DOHH2 (cell line): ENCODE results near the gene SPAG6.

Source experiments
- H3F3A ChIP-seq: fragments of 200-600 bp; sonication (generic), shearing (Covaris generic); 2 replicates; pipeline ENCODE4 v1.6.0; 2016; ENCODE audit warnings: antibody characterized with exemption, mild to moderate bottlenecking; ENCODE audit not compliant: control insufficient read depth, insufficient read depth
- H3K27ac ChIP-seq: fragments of 200-600 bp; sonication (generic); 2 replicates; pipeline ENCODE4 v1.5.1; 2014; ENCODE audit warnings: low read depth, mild to moderate bottlenecking, low read length, moderate library complexity
- H3K27me3 ChIP-seq: fragments of 200-600 bp; sonication (generic); 2 replicates; pipeline ENCODE4 v1.6.1; 2014; ENCODE audit warnings: mild to moderate bottlenecking, low read length, mixed read lengths; ENCODE audit not compliant: control insufficient read depth
- H3K36me3 ChIP-seq: fragments of 200-600 bp; sonication (generic); 2 replicates; pipeline ENCODE4 v1.6.1; 2014; ENCODE audit warnings: mild to moderate bottlenecking, low read length, moderate library complexity, mixed read lengths; ENCODE audit not compliant: control insufficient read depth
- H3K4me1 ChIP-seq: fragments of 200-600 bp; sonication (generic); 2 replicates; pipeline ENCODE4 v1.6.1; 2014; ENCODE audit warnings: mild to moderate bottlenecking, low read length, mixed read lengths; ENCODE audit not compliant: control insufficient read depth
- H3K4me2 ChIP-seq: fragments of 200-600 bp; sonication (generic); 2 replicates; pipeline ENCODE4 v1.6.0; 2014; ENCODE audit warnings: mild to moderate bottlenecking, low read length, moderate library complexity
- H3K4me3 ChIP-seq: fragments of 200-600 bp; sonication (generic); 2 replicates; pipeline ENCODE4 v1.5.1; 2014; ENCODE audit warnings: mild to moderate bottlenecking, low read length, mixed read lengths
- H3K79me2 ChIP-seq: fragments of 200-600 bp; sonication (generic); 2 replicates; pipeline ENCODE4 v1.6.1; 2014; ENCODE audit warnings: mild to moderate bottlenecking, low read length, mixed read lengths; ENCODE audit not compliant: control insufficient read depth
- H3K9me2 ChIP-seq: fragments of 200-600 bp; sonication (generic); replicated peaks from 2 replicates; pipeline ENCODE4 v1.6.1; 2014; ENCODE audit warnings: mild to moderate bottlenecking, low read length, mixed read lengths; ENCODE audit not compliant: control insufficient read depth
- H3K9me3 ChIP-seq: fragments of 200-600 bp; sonication (generic); 2 replicates; pipeline ENCODE4 v1.6.1; 2014; ENCODE audit warnings: antibody characterized with exemption, low read length, mixed read lengths; ENCODE audit not compliant: control insufficient read depth, insufficient read depth
- H4K20me1 ChIP-seq: fragments of 200-600 bp; sonication (generic); 2 replicates; pipeline ENCODE4 v1.6.0; 2014; ENCODE audit warnings: low read depth, mild to moderate bottlenecking, antibody characterized with exemption, low read length, moderate library complexity; ENCODE audit not compliant: control insufficient read depth, insufficient read depth
- CTCF ChIP-seq: fragments of 200-600 bp; sonication (generic); IDR thresholded peaks from one replicate; pipeline ENCODE4 v1.5.1; 2014; ENCODE audit warnings: antibody characterized with exemption, mild to moderate bottlenecking, low read depth, low read length; ENCODE audit not compliant: poor library complexity, severe bottlenecking
- EZH2phosphoT487 ChIP-seq: fragments of 200-600 bp; sonication (generic); IDR thresholded peaks from 2 replicates; pipeline ENCODE4 v1.6.1; 2017; ENCODE audit warnings: borderline replicate concordance, mild to moderate bottlenecking, antibody characterized with exemption, low read length, moderate library complexity, mixed read lengths

Gene SPAG6

GRCh38 chr10:22324893-22325271 is 20.4 kb upstream of the SPAG6 start:
- Histone ChIP-seq H3K4me1 (peaks cover 24% of the 10 kb centered on the region), H3F3A (peaks cover 40% of the 10 kb centered on the region), H3K36me3 (peaks cover 4% of the 10 kb centered on the region; the same call in 1 of the 2 replicates), H3K27me3 (peaks cover 57% of the 10 kb centered on the region), H3K4me3 (peak overlapping the region; percentile 77), H3K9me2 (no peaks in the 10 kb centered on the region), H4K20me1 (peaks cover 13% of the 10 kb centered on the region; the same call in 1 of the 2 replicates), H3K9me3 (no peaks in the 10 kb centered on the region), H3K27ac (no peak overlapping the region), H3K4me2 (peak overlapping the region; percentile 97), H3K79me2 (no peaks in the 10 kb centered on the region)
- TF ChIP-seq CTCF (no peak), EZH2phosphoT487 (no peak)

- H3K4me3 ChIP-seq, result peak overlapping the region; percentile 77
- H3K27ac ChIP-seq, result no peak overlapping the region
- peaks cover 36% of the 10 kb centered on the region for H3F3A ChIP-seq
- no peaks in the 10 kb centered on the region for H3K9me3 ChIP-seq
- no peaks in the 10 kb centered on the region for H3K79me2 ChIP-seq
- TF ChIP-seq EZH2phosphoT487 (no peak), CTCF (no peak)
- peaks cover 53% of the 10 kb centered on the region for H3K27me3 ChIP-seq
- H3K9me2 ChIP-seq, result no peaks in the 10 kb centered on the region
- peaks cover 20% of the 10 kb centered on the region for H3K4me1 ChIP-seq
- H3K4me2 ChIP-seq, result peak overlapping the region; percentile 97
- peaks cover 13% of the 10 kb centered on the region; the same call in 1 of the 2 replicates for H4K20me1 ChIP-seq
- peaks cover 4% of the 10 kb centered on the region; the same call in 1 of the 2 replicates for H3K36me3 ChIP-seq
Measured at GRCh38 chr10:22325272-22326144, 19.8 kb upstream of the SPAG6 start.

- Histone ChIP-seq H3K9me2 (no peaks in the 10 kb centered on the region), H3K27me3 (peaks cover 51% of the 10 kb centered on the region), H3K9me3 (no peaks in the 10 kb centered on the region), H3K79me2 (no peaks in the 10 kb centered on the region), H4K20me1 (peaks cover 13% of the 10 kb centered on the region; the same call in 1 of the 2 replicates), H3F3A (peaks cover 36% of the 10 kb centered on the region), H3K4me1 (peaks cover 20% of the 10 kb centered on the region), H3K4me3 (peak overlapping the region; percentile 50; the same call in 1 of the 2 replicates), H3K36me3 (peaks cover 4% of the 10 kb centered on the region; the same call in 1 of the 2 replicates), H3K4me2 (peak overlapping the region; percentile 48; the same call in 1 of the 2 replicates), H3K27ac (no peak overlapping the region)
- no peak for TF ChIP-seq EZH2phosphoT487
- no peak for TF ChIP-seq CTCF
Measured at GRCh38 chr10:22326145-22326702, 19.1 kb upstream of the SPAG6 start.
